D341Med (cell line): Measurements from ENCODE around the gene CES5A.
"Not testable (repeated sequence)": the region's sequence is repeated elsewhere in the genome, so short reads cannot be mapped to it uniquely, and the experiment has no call there.

Source experiments
- DNase-seq: peaks from one replicate; pipeline ENCODE4 v3.0.0; 2012; ENCODE audit warnings: low spot score

CES5A gene

DNA sequence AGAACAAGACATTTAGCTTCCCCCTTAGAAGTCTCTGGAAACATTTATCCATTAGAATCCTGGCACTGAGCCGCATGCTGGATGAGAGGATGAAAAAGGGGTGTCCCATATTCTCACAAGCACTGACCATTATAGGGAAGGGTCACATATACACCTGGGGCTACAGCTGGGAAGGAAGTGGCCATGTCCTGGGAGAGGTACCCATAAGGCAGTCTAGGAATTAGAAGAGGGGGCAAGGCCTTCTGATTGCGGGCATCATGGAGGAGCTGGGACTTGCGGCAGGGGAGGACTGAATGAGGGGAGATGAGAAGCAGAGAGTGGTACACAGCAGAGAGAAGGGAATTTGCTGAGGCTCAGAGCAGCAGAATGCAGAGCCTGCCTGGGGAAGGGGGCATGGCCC, 45.9 kb downstream of the CES5A start:
- not testable (repeated sequence) for DNase-seq

DNA sequence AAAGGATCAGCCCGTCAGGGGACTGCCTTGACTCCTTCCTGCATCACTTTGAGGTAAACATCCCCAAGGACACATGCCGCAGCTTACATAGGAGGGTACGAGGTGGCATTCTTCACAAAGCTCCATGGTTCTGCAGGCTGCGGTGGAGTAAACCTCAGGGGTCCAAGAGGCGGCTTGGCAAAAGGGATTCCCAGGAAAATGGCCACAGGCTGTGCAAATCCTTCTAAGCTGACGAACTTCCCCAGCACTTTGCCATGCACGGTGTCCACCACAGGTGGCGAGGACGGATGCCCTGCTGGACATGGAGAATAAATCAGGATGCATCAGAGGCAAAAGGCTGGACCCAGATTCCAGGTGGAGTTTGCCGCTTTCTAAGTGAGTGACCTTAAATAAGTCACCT, 46.5 kb downstream of the CES5A start:
- no peak for DNase-seq

DNA sequence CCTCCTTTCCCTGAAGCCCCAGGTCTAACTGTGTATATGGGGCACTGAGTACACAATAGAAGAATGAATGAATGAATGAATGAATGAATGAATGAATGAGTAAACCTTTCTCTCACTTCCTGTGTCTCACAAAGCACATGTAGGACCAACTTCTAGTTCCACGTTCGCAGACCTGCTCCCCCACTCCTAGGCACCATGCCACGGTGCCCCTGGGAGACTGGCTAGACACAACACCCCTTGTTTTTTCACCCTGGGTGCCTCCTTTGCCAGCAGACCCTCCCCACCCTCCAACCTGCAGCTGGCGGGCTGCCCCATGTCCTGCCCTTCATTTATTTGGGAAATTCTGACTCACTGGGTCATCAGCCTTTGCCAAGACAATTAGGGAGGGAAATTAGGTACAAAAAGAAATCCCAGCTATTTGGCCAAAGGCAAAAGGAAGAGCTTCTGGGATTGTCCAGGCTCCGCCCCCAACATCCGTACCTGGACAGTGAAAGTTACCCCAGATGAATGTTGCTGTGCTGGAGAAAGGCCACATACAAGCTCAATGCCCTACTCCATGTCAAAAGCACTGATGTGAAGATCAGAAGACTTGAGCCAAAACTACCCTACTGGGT, 50.0 kb downstream of the CES5A start:
- no peak for DNase-seq

DNA sequence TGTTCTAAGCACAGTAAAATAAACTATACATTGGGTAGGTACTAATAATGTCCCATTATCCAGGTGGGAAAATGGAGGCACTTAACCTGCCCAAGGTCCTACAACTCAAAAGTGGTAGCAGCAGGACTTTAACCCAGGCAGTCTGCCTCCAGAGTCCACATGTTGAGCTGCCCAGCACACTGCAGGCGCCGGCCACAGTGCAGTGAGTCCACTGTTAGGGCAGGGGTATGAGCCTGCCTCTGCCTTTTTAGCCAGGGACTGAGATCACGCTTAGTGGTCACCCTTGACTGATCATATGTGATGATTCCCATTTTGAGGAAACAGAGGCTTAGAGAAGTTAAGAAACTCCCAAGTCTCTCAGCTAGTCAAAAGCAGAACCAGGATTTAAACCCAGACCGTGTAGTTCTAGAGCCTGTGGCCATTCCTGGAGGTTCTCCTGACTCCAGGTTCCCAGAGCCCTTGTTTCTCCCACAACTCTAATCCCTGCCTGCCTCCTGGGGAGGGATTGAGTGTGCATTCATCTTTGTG, 50.6 kb downstream of the CES5A start:
- DNase-seq, result no peak

DNA sequence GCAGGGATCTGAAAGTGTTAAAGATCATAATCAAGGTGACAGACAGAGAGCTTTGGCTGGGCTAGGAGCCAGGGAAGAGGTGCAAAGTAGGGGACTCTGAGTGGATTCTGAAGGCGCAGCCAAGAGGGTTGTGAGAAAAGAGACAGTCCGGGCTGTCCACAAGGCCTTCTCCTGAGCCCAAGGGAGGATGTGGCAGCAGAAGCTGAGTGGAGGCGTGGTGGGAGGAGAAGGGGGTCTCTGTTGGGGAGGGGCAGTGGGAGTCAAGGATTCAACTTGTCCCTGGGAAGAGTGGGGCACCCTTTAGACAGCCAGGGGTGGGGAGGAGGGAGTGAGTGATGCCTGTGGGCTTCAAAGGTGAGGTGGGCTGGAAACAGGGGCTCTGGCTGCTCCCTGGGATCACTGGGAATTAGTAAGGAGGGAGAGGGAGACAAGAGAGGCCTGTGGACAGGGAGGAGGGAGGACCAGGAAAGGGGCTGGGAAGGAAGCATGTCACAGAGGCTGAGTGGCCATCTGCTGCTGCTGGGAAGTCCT, 52.8 kb downstream of the CES5A start:
- DNase-seq, result no peak

DNA sequence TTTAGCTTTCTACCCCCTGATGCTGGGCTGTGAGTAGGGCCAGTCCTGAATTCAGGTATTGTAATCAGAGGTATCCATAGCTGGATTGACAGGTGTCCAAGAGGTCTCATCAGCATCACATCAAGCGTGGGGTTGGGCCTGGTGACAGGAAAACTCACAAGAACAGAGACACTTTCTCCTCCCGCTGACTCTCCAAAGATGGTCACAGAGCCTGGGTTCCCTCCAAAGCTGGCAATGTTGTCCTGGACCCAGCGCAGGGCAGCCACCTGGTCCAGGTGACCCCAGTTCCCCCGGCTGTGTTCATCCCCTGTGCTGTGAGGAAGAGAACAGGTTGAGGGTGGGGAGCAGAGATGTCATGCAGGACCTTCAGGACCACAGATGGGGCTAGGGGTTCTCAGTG, 54.0 kb downstream of the CES5A start:
- no peak for DNase-seq

GRCh38 chr16:55820615-55821014, 54.6 kb downstream of the CES5A start:
- DNase-seq, result no peak

- no peak for DNase-seq
Observed at GRCh38 chr16:55817236-55817912, 57.8 kb downstream of the CES5A start.

- DNase-seq, result not testable (repeated sequence)
Observed at GRCh38 chr16:55816222-55816621, 59.0 kb downstream of the CES5A start.

- DNase-seq, result no peak
Observed at GRCh38 chr16:55815320-55815719, 59.9 kb downstream of the CES5A start.

DNA sequence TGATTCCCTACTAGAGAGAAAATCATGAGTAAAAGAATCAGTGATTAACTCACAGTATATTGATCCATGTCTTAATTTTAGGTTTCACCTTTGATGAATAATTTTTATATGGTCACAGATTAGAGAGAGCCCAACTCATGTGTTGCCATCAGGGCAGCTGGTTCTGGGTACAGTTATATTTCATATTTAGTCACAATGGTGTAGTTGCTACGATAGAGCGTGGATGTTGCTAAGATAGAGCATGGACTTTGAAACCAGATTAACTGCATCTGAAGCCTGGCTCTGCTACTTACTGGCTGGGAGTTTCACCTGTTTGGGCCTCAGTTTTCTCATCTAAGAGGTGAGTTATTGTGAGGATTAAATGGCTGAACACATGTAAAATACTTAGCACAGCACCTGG, 61.0 kb downstream of the CES5A start:
- DNase-seq, result not testable (repeated sequence)

DNA sequence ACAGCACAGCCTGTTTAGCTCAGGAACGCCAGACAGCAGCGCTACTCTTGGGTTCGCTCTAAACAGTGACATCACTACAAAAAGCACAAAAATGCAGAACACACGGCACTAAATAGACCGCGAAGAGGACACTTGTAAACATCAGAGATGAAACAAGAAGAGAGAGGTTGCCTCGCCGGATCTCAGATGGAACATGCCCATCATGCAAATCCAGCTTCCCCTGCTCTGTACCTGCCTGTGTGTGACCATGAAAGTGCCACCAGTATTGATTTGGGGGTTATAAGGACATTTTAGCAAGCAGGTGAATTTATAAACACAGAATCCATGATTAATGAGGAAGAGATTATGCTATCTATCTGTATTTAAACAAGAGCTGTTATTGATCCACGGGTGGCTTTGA, 61.4 kb downstream of the CES5A start:
- not testable (repeated sequence) for DNase-seq

GRCh38 chr16:55812951-55813350, 62.2 kb downstream of the CES5A start:
- no peak for DNase-seq

DNA sequence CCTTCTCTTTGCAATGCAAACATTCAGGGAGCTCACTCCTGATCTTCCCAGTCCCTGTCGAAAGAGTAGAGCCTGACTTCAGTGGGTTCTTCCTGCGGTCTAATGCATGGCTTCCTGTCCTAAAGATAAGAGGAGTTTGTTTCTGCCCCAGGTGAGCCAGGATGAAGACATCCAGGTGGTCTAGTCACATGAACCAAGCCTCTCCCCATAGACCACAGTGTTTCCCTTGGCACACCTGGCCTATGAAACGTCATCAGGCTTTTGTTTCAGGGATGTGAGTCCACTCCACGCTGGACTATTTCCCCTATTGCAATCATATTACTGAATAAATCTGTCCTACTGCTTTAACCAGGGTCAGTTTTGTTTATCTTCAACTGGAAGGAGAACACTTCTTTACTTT, 63.4 kb downstream of the CES5A start:
- no peak for DNase-seq

GRCh38 chr16:55810451-55810961, 64.7 kb downstream of the CES5A start:
- DNase-seq, result no peak

DNA sequence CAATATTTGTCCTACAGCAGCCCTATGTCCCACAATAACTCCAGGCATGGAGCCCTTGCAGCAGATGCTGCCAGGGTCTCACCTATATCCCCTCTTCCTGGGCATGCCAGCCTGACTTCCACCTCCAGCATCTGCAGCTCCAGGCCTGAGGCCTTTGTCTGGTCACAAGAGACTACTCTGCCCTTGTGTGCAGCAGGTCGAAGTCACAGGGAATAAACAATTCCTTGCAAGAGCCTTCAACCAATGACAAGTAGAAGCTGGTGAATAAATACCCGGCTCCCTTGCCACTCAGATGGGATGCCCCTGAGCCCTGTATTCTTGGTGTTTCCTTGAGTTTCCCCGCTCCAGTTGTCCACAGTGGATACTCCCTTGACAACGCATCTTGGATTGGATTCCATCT, 65.3 kb downstream of the CES5A start:
- no peak for DNase-seq

DNA sequence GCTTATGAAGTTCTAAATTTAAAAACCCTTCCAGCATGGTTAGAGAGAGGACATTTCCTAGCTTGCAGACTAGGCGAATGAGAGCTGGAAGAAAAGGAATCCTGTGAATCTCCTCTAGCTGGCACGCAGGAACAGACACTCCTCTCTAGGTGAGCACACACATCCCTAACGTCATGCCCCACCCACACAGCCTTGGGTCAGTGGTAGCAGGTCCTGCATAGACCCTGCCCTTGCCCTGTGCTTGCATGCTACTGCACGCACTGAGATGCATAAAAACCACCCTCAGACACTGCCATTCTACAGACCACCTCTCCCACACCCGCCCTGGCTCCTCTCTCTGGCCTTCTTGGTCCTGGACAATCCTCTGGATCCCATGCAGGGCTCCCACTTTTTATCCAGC, 65.8 kb downstream of the CES5A start:
- DNase-seq, result no peak

DNA sequence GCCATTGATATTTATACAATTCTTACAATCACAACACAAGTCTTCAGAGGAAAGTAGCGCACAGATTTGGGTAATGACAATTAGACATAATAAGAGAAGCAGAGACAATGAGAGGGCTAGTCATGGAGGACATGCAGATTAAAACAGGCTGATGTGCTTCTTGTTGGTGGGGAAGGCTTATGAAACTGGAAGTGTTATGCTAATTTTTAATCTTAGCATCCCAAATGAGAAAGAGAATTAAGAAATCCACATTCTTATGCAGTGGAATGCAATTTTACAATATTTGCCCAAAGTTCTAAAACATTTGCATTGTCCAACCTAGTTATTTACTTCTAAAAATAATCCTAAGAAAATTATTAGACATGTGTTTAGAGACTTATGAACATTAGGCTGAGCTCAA, 66.9 kb downstream of the CES5A start:
- DNase-seq, result not testable (repeated sequence)

DNA sequence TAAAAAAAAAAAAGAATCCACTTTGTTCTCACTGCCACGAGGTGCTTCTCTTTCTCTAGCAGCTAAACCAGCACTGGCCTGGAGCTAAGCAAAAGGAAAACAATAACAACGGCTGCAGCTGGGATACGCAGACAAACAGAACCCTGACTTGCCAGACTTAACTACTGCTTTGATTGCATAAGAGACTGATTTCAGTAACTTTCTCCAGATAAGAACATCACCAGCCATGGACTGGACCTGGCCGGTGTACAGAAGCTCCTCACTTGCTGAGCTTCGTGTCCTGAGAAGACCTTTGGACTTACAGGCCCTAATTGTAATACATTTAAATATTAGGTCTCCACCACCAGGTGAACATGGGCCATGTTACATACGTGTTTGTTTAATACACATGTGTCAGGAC, 70.1 kb downstream of the CES5A start:
- DNase-seq, result not testable (repeated sequence)

GRCh38 chr16:55803681-55804080, 71.5 kb downstream of the CES5A start:
- not testable (repeated sequence) for DNase-seq
